ENCODE measurements around the gene KIF3A. TPM values are rescaled to one million over a fixed set of nuclear protein-coding genes. Genes with fewer than 3 reads are reported as not detected.
A peak's percentile ranks its signal among the peaks of the same experiment; 100 is the strongest.

KIF3A gene
- total RNA-seq, 1 donor: 12.7 TPM

DNA sequence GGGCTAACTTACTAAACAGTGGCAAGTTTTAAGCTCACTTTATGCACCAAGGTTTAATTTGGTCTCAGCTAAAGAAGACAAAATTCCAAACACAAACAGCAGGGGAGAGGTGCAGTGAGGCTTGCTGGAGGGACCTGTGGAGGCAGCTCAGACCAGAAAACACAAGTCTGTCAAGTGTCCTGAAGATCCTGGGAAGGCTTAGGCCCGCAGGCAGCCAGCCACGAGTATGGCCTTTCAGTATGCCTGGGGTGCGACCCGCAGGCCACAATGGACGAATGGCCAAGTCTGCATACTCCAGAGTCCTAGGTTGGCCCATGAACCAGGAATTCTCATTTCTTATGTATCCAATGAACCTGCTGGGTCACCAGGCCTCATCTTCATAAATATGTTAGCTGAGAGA lies 19.2 kb upstream of the KIF3A start:
- H4K20me1 ChIP-seq (ENCODE audit: insufficient read depth, low read length): peaks cover 21% of the 10 kb centered on the region
- TF ChIP-seq, protein P1, sequence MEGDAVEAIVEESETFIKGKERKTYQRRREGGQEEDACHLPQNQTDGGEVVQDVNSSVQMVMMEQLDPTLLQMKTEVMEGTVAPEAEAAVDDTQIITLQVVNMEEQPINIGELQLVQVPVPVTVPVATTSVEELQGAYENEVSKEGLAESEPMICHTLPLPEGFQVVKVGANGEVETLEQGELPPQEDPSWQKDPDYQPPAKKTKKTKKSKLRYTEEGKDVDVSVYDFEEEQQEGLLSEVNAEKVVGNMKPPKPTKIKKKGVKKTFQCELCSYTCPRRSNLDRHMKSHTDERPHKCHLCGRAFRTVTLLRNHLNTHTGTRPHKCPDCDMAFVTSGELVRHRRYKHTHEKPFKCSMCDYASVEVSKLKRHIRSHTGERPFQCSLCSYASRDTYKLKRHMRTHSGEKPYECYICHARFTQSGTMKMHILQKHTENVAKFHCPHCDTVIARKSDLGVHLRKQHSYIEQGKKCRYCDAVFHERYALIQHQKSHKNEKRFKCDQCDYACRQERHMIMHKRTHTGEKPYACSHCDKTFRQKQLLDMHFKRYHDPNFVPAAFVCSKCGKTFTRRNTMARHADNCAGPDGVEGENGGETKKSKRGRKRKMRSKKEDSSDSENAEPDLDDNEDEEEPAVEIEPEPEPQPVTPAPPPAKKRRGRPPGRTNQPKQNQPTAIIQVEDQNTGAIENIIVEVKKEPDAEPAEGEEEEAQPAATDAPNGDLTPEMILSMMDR (IDR thresholded peaks at IDR 0.05; ENCODE audit: extremely low read depth, low read depth, low read length): no peak
- no peak overlapping the region for H2AFZ ChIP-seq (ENCODE audit: low read length)
- H3K27ac ChIP-seq (ENCODE audit: low read depth, low read length): no peak overlapping the region
- no peak overlapping the region for H3K4me3 ChIP-seq (ENCODE audit: insufficient read depth, low read length)
- H3K27me3 ChIP-seq (ENCODE audit: insufficient read depth, low read length): peaks cover 22% of the 10 kb centered on the region
- DNase-seq (ENCODE audit: insufficient read length, low spot score, missing footprints): no peak
- H3K4me2 ChIP-seq (ENCODE audit: insufficient read depth, low read length): no peak overlapping the region
- peaks cover 5% of the 10 kb centered on the region for H3K4me1 ChIP-seq (ENCODE audit: insufficient read depth, low read length)
- peaks cover 13% of the 10 kb centered on the region for H3K36me3 ChIP-seq (ENCODE audit: insufficient read depth, low read length)
- no peaks in the 10 kb centered on the region for H3K79me2 ChIP-seq (ENCODE audit: insufficient read depth, low read length)
- no peaks in the 10 kb centered on the region for H3K9me3 ChIP-seq (ENCODE audit: low read depth, low read length)

GRCh38 chr5:132754947-132755346 lies 17.6 kb upstream of the KIF3A start:
- H3K4me1 ChIP-seq (ENCODE audit: insufficient read depth, low read length): peaks cover 13% of the 10 kb centered on the region
- peaks cover 9% of the 10 kb centered on the region for H3K36me3 ChIP-seq (ENCODE audit: insufficient read depth, low read length)
- peaks cover 30% of the 10 kb centered on the region for H3K27me3 ChIP-seq (ENCODE audit: insufficient read depth, low read length)
- peak; percentile 81 for DNase-seq (ENCODE audit: insufficient read length, low spot score, missing footprints)
- no peak overlapping the region for H3K27ac ChIP-seq (ENCODE audit: low read depth, low read length)
- no peak overlapping the region for H3K4me2 ChIP-seq (ENCODE audit: insufficient read depth, low read length)
- no peaks in the 10 kb centered on the region for H3K9me3 ChIP-seq (ENCODE audit: low read depth, low read length)
- TF ChIP-seq, protein P1 (IDR thresholded peaks at IDR 0.05; ENCODE audit: extremely low read depth, low read depth, low read length): peak; percentile 35
- H3K79me2 ChIP-seq (ENCODE audit: insufficient read depth, low read length): no peaks in the 10 kb centered on the region
- no peak overlapping the region for H3K4me3 ChIP-seq (ENCODE audit: insufficient read depth, low read length)
- H2AFZ ChIP-seq (ENCODE audit: low read length): no peak overlapping the region
- peaks cover 29% of the 10 kb centered on the region for H4K20me1 ChIP-seq (ENCODE audit: insufficient read depth, low read length)

- Histone ChIP-seq H3K4me2 (ENCODE audit: insufficient read depth, low read length) (no peak overlapping the region), H3K27ac (ENCODE audit: low read depth, low read length) (no peak overlapping the region), H3K9me3 (ENCODE audit: low read depth, low read length) (no peaks in the 10 kb centered on the region), H3K4me1 (ENCODE audit: insufficient read depth, low read length) (peaks cover 13% of the 10 kb centered on the region), H4K20me1 (ENCODE audit: insufficient read depth, low read length) (peaks cover 29% of the 10 kb centered on the region), H3K36me3 (ENCODE audit: insufficient read depth, low read length) (peaks cover 4% of the 10 kb centered on the region), H3K27me3 (ENCODE audit: insufficient read depth, low read length) (peaks cover 38% of the 10 kb centered on the region), H3K4me3 (ENCODE audit: insufficient read depth, low read length) (no peak overlapping the region), H3K79me2 (ENCODE audit: insufficient read depth, low read length) (no peaks in the 10 kb centered on the region), H2AFZ (ENCODE audit: low read length) (no peak overlapping the region)
- TF ChIP-seq, protein P1 (IDR thresholded peaks at IDR 0.05; ENCODE audit: extremely low read depth, low read depth, low read length): no peak
- DNase-seq (ENCODE audit: insufficient read length, low spot score, missing footprints): no peak
Observed at GRCh38 chr5:132754111-132754510, 16.8 kb upstream of the KIF3A start.

GRCh38 chr5:132753135-132753987 lies 16.0 kb upstream of the KIF3A start:
- Histone ChIP-seq H3K4me1 (ENCODE audit: insufficient read depth, low read length) (peaks cover 13% of the 10 kb centered on the region), H3K4me3 (ENCODE audit: insufficient read depth, low read length) (no peak overlapping the region), H3K27ac (ENCODE audit: low read depth, low read length) (no peak overlapping the region), H4K20me1 (ENCODE audit: insufficient read depth, low read length) (peaks cover 29% of the 10 kb centered on the region), H2AFZ (ENCODE audit: low read length) (no peak overlapping the region), H3K9me3 (ENCODE audit: low read depth, low read length) (no peaks in the 10 kb centered on the region), H3K4me2 (ENCODE audit: insufficient read depth, low read length) (no peak overlapping the region), H3K27me3 (ENCODE audit: insufficient read depth, low read length) (peaks cover 46% of the 10 kb centered on the region), H3K36me3 (ENCODE audit: insufficient read depth, low read length) (peaks cover 4% of the 10 kb centered on the region), H3K79me2 (ENCODE audit: insufficient read depth, low read length) (no peaks in the 10 kb centered on the region)
- DNase-seq (ENCODE audit: insufficient read length, low spot score, missing footprints): peak; percentile 86
- TF ChIP-seq, protein P1 (IDR thresholded peaks at IDR 0.05; ENCODE audit: extremely low read depth, low read depth, low read length): peak; percentile 29

All from osteoblast (primary cell).